HK-2 (cell line): ENCODE results near the gene MRPL24.
"Not testable (repeated sequence)": the region's sequence is repeated elsewhere in the genome, so short reads cannot be mapped to it uniquely, and the experiment has no call there.

Experiments used
- DNase-seq: peaks from one replicate; pipeline ENCODE4 v3.0.0-alpha.2; 2018; ENCODE audit not compliant: unreplicated experiment

Gene MRPL24

DNA sequence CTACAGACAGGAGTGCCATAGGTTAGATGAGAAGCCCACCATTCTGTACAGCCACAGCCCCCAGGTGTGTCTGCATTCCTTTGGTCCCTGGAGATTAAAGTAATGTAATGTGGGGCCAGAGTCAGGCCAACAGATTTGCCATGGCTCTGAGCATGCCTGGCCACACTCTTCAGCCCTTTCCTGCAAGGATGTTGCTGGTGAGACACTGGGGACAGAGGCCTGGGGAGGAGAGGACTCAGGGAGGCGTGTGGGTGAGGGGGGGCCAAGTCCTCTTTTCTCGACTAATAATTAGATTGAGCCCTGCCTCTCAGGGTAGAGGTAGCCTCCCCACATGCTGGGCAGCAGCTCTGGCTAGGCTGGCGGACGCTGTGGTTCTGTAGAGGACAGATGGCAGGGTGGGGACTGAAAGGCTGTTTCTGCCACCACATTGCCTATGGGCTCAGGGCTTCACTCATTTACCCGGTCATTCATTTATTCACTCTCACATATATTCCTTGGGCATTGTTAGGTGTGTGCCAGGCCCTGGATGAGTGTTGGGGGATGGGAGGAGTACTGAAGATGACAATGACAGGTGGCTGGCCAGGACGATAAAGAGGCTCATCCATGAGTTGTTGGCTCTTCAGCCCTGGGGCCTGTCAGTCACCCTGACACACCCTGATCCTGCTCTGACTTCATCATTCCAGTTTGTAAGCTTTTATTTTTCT, 19.4 kb upstream of the MRPL24 start:
- DNase-seq, result no peak

DNA sequence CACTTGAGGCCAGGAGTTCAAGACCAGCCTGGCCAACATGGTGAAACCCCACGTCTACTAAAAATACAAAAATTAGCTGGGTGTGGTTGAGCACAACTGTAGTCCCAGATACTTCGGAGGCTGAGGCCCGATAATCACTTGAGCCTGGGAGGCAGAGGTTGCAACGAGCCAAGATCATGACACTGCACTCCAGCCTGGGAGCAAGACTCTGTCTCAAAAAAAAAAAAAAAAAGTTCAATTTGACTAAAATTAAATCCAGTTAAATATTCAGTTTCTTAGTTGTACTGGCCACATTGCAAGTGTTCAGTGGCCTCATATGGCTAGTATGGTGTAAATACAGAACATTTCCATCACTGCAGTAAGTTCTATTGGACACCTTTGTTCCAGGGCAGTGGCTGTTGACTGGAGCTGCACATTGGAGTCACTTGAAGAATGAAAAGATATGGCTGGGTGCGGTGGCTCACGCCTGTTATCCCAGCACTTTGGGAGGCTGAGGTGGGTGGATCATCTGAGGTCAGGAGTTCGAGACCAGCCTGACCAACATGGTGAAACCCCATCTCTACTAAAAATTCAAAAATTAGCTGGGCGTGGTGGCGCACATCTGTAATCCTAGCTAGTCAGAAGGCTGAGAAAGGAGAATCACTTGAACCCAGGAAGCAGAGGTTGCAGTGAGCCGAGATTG, 16.8 kb upstream of the MRPL24 start:
- not testable (repeated sequence) for DNase-seq

DNA sequence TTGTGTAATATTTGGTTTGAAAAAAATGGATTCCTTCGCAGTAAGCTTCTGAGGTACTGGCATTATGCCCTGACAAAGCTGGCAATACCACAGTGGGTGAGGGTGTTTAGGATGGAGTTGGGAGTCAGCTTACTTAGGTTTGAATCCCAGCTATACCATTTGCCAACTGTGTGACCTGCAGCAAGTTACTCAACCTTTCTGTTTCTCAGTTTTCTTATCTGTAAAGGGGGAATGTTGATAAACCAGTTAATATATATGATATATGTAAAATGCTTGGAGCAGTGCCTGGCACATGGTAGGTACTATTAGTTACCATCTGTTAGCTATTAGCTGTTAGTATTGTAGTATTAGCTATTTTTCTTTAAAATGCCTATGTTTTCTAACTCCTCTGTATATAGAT, 15.5 kb upstream of the MRPL24 start:
- no peak for DNase-seq

DNA sequence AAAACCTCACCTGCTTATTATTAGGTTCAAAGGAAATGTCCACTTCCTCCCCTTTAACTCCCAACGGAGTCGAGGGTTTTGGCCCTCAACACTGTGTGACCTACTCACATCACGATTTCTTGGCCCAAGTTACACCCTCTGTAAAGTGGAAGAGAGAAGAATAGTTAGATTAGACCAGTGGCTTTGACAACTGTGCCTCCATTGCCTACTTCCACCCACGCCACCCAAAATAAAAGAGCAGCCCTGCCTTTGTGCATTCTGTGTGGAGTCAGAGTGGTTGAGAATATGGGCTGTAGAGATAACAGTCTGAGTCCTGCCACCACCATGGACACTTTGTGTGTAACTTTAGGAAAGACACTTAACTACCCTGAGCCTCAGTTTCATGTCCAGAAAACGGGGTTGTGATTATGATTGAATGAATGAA, 14.7 kb upstream of the MRPL24 start:
- DNase-seq, result no peak

DNA sequence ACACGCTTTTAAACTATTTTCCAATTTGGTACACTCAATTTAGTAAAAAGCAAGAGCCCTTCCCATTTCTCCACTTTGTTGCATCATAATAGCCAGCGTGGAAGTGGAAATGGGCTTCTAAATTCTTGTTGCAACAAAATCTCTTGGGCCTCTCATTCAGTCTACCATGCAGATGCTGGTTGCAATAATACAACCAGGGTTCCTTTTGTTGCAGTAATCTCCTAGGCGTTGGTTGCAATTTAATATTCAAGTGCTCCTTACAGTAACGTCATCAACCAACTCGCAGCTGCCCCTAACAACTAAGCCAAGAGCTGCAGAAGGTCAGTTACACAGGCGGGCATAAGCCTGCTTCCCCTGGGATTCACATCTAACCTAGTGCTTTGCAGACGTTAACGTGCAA, 13.3 kb upstream of the MRPL24 start:
- no peak for DNase-seq

DNA sequence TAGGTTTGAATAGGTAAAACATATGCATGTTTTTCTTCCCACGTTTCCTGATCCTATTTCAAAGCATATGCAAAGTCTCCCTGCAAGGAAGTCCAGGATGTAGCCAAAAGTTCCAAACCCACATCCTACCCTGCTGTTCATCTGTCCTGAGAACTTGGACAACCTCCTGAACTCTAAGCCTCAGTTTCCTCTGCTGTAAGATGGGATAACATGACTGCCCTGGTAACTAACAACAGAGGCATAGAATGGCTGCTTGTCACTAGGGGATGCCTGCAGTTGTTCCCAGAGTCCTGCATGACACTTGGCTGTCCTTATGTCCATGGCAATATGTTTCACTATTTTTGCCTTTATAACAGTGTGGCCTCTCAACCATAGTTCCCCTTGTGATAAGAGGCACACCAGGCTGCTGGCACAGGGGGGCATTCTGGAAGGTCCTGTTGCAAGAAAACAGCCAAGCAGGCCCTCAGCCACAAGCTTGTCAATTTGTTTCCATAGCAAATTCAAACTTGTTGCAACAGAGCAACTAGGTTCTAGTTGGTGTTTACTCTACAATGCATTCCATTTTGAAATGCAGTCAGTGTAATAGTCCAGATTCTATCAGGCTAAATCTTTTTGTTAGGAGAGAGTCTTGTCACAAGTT, 12.1 kb upstream of the MRPL24 start:
- no peak for DNase-seq

DNA sequence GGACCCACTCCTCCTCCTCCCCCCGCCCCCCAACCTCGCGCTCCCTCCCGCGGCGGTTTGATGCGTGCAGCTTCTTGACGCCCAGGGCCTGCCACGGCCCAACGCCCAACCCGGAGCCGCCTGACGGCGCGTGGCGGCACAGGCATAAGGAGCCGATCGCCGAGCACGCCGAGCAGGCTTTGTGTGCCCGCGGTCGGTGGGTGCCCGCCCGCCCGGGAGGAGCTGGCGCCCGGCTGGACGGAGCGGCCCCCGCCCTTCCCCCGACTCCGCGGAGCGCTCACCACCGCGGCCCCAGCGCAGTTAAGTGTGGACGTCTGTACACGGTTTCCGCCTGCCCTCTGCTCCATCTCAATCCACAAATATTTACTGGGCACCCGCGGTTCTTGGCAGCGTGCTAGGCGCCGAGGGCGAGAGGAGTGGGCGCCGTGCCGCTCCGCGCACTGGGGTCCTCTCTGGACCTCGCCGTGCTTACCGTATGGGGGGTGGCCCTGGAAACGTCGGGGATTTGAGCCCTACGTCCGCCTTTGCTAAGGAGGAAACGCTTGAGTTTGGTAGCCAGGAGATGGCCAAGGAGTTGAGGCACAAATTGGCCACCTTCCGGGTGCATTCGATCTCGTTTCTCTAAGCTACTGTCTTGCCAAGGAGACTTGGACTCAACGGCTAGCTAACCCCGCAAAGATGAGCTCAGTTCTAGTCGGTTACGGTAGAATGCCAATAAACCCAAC, 11.0 kb upstream of the MRPL24 start:
- DNase-seq, result peak; percentile 98

DNA sequence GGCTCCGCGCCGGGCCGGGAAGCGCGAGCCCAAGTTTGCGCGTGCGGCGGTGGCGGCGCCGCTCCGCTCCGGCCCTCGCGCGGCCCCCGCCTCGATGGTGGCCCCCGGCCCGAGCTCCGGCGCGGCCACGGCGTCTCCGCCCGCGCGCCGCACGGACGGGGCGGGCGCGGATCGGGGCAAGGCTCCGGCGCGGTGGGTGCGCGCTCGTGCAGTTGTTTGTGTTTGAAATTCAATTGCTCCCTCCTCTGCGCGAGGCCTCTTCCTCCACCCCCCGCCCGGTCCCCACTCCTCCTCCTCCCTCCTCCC, 10.5 kb upstream of the MRPL24 start, which contains the start of gene HDGF:
Gene HDGF (minus strand): TSS at position 225 of the 306 bp plus-strand sequence. CDS start 246 bp downstream, outside the sequence.
- no peak for DNase-seq

DNA sequence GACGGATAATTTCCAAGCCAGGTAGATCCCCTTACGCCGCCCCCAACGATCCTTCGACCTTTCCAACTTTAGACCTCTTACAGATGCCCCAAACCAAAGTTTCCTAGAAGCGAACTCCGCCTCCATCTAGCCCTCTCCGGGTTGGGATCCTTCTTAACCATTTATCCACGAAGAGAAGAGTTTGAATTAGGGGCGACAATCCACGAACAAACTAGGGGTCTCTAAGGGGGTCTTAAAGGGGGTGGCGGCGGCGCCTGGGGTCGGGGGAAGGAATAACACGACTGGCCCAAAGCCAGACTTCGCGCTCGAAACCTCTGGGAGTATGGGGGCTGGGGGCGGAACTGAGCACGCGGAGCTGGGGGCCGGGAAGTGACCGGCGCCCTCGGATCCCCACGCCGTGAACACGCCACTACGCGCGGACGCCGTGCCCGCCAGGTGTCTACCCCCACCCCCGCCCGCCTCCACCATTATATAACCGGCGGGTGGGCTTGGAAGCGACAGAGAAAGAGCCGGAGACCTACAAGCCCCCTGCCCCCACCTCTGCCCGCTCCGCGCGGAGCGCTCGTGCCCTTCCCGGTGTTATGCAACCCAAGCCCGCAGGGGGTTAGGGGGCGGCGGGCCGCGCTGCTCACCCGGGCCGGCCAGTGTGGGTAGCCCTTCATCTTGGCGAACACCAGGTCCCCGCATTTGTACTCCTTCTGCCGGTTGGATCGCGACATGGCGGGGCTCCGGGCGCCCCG, 10.0 kb upstream of the MRPL24 start:
- DNase-seq, result peak; percentile 44

DNA sequence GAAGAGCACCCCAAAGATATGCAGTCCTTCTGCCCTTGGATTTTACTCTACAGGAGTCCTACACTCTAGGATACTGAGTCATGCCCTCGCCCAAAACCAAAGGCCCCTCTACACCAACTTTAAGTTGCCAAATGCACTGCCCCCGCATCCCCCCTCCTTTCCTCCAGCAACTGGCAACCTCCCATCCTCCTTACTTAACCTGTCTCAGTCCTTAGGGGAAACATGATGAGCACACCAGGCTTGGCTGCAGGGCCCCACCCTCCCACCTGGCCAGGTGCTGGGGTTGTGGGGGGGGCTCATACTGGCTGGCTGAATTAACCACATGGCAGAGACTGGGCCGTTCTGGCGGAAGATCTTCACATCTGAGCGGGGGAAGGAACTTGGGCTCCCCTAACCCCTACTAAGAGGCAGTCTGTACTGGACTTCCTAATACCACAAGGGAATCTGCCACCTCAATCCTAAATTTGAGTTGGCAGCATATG, 9.3 kb upstream of the MRPL24 start:
- DNase-seq, result peak; percentile 48

DNA sequence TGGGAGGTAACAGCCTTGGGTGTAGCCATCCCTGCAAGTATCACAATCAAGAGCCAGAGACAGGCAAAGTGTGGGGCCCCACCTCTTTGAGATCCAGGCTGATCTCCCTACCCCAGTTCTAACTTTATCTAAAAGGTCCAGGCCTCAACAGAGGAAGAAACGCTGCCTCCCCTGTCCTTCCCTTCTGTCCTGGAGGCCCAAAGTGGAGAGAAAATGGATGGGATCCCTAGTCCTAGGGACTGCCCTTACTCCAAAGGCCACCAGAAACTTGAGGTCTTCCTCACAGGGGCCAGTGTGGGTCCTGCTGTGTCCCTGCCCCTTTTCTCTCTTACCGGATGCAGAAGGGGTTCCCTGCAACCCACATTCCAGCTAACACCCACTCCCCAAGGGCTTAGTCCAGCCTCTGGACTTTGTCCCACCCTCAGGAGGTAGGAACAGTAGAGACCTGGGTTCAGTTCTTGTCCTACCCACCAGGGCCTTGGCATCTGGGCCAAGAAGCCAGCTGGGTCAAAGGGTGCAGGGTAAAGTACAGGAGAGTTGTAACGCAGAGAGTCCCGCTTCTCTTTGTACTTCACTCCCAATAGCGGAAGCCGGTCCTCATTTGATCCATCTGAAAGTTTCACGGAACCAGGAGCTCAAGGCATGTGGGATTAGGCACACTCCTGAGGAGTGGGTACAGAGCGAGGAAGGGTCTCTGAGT, 8.7 kb upstream of the MRPL24 start:
- DNase-seq, result peak; percentile 35

DNA sequence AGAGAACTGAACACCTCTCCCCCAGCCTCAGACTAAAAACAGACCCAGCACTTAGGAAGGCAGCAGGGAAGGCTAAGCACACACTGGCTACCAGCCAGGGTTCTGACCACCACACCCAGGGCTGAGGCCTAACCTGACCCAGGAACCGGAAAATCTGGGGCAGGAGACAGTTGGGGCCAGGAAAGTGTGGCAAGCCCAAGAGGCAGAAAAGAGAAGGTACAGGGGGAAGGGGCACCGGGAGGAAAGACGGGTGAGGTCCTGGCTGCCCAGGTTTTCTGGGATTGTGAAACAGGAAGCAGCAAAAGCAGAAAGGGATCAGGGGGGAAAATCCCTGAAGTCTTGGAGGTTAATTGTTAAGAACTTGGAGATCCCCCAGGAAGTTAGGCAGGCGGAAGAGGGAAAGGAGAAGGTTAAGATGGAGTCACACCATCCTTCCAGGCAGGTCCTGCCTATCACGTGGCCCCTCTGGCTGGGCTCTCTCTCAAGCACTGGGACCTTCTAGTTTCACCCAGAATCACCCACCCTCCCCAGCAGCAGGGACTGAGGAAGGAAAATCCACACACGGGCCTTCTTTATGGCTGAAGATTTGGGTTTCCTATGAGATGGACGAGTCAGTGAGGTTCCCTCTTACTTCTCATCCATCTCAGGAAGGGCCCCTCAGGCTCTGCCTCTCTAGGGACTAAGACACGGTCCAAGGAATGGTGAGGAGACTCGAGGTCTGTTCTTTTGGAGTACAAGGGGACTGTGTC, 8.0 kb upstream of the MRPL24 start:
- peak; percentile 76 for DNase-seq

DNA sequence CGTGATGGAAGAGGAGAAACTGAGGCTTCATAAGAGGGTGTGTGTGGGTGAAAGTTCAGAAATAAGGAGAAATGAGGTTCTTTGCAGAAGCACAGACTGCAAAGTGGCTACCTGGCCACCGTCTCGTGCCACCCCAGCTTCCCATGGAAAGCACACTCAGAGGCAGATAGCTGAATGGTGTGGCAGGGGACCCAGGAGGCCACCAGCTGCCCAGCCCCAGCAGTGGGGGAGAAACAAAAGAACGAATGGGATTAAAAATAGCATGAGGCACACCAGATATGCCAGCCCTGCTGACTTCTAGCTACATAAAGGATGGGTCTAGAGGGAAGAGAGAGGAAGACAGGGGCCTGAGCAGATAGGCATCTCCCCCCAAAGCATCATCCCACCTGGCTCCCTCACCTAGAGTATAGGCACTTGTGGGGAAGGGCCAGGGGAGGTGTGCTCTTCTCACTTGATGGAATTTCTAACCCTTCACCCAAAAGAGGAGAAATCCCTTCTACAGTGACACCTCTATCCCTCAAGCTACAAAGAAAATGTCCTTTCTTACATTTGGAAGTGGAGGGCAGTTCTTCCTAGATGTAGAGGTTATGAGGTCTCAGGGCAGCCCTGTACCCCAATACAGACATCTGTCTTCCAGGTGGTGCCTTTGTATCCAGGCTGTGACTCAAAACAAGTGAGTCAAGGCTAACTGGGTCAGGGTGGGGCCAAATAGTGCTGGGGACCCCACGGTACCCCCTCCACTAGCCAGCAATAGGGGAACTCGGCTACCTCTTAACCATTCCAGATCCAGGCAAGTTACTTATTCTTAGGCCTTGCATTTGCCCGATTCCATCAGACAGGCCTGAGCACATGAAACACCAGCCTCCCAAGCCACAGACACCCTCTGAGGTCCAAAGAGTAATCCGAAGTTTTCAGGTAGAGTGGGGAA, 7.1 kb upstream of the MRPL24 start:
- DNase-seq, result peak; percentile 24

DNA sequence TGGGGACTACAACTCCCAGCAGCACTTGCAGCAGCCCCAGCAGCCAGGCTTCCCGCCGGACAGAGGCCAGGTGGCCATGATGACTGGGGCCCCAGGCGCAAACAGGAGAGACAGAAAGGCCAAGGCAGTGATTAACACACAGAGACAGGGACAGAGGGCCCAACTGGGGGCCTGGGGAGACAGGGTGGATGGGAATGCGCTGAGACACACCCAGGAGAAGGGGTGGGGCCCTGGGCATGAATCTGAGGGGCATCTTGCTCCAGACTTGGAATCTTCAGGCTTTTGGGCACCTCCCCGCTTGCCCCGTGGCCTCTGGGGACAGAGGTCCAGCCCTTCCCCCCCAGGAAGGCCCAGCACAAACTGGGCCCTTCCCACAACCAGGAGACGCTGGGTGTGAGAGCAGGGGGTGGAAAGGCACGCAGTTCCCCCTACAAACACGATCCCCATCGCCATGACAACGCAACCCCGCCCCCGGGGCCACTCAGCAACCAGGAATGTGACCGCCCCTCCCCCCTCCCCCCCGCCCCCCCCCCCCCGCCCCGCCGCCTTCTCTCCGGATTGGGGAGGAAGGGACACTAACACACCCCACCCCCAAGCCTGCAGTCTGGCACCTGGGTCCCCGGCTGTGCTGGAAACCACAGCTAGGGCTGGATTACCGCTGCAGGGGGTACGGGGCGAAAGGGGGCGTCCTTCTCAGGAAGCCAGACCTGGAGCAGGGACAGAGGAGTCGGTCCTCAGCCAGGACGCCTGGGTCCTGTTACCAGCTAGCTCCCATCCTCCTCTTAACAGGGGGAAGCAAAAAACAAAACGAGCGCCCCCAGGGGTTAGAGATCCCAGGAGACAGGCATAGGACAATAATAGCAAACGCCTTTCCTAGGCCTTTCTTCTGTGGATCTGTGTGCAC, 6.1 kb upstream of the MRPL24 start:
- peak; percentile 97 for DNase-seq

DNA sequence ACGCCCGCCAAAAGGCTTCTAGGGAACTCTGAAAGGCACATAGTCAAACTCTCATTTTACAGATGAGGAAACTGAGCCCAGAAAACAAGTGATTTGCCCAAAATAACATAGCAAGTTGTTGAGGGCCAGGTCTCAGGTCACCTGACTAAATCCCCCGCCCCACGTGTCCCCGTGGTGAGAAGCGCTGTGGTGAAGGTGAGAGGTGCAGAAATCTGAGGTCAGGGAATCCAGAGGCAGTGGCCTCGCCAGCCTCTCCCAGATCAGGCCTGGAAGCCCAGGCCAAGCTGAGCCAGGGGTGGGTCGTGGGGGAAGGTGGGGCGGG, 5.5 kb upstream of the MRPL24 start:
- no peak for DNase-seq

DNA sequence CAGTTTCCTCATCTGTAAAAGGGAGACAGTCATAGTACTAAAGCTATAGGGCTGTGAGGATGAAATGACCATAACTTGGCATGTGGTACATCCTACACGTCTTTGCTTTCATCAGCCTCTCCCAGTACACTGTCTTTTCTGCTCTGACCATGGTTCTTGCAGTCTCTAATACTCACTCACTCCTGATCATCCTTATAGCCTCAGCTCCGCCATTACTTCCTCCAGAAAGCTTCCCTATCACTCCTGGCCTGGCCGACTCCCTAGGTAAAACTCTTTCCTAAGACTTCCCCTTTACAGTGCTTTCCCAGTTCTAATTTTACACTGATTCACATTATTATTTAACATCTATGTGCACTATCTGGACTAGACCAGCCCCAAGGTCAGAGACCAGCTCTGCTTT, 5.0 kb upstream of the MRPL24 start:
- DNase-seq, result no peak

DNA sequence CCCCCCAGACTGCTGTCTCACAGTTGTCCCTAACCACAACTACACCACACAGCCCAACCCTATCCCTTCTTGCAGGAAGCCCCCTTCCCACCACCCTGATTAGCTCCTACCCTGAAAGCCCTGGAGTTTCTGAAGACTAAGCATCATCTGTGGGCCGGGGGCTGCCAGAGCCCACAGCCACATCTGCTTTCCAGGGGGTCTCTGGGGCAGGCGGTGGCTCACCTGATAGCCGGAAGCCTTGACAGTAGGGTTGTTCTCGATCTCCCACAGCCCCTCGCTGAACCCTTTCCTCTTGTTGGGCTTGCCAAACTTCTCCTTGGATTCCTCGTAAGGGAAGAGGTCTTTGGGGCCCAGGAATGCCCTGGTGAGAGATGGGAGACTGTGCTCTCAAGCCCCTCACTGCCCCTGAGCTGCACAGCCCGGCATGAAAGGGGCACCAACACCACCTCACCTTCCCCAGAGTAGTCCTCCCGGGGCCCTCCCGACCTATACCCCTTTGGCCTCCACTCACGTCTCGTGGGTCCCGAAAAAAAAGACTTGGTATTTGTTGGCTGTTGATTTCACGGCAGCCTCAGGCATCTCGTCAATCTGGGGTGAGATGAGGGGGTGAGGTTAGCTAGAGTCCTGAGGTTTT, 4.0 kb upstream of the MRPL24 start:
- DNase-seq, result no peak

DNA sequence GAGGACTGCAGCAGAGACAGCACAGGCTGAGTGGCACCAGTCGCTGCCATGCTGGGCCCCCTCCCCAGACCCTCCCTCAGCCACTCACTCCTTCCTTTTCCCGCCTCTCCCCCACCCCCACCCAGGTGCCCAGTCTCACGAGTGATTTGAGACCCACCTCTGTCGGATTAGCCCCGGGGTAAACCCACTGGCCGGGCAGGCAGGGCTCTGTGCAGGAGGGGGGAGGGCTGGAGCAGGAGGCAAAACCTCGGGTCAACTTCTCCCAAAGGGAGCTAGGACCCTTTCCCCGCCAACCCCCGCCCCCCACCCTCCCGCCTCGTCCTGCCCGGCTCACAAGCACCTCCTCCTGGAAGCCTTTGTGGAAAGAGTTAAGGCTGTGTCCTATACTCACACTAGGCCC, 3.5 kb upstream of the MRPL24 start:
- no peak for DNase-seq
